Ovary (tissue), 9 donors: ENCODE results near the gene RAB3IL1. TPM values are rescaled to one million over a fixed set of nuclear protein-coding genes. Genes with fewer than 3 reads are reported as not detected.

Experiments used
- DNase-seq, 5 donors: peaks; one replicate each; pipeline ENCODE4 v3.0.0-alpha.2; 2019 to 2020
- H3K27ac ChIP-seq, 2 donors: fragments of 200-600 bp; one replicate each; pipeline versions ENCODE4 v1.5.1 to v1.8.0; 2019 to 2022
- H3K27me3 ChIP-seq: fragments of 200-600 bp; one replicate; pipeline ENCODE4 v1.8.0; 2022
- H3K36me3 ChIP-seq: fragments of 200-600 bp; sonication (generic); one replicate; pipeline ENCODE4 v1.5.1; 2019
- H3K4me1 ChIP-seq: one replicate; pipeline ENCODE4 v1.8.1; 2013; ENCODE audit warnings: mild to moderate bottlenecking, moderate library complexity; ENCODE audit not compliant: insufficient read depth
- H3K4me3 ChIP-seq: fragments of 200-600 bp; sonication (generic); one replicate; pipeline ENCODE4 v1.5.1; 2017
- H3K9me3 ChIP-seq, 2 donors: fragments of 200-600 bp in 1 of 2; sonication (generic) in 1 of 2; one replicate each; pipeline versions ENCODE4 v1.5.1 to v1.8.1; 2013 to 2019; ENCODE audit warnings: mild to moderate bottlenecking in 1 of 2, moderate library complexity in 1 of 2
- CTCF ChIP-seq, 3 donors: fragments of 450-650 bp in 2 of 3; fragments of 200-600 bp in 1 of 3; IDR thresholded peaks; one replicate each; pipeline versions ENCODE4 v1.5.1 to v1.8.0; 2016 to 2022; ENCODE audit warnings: antibody characterized with exemption in 3 of 3, mild to moderate bottlenecking in 1 of 3
- EP300 ChIP-seq: sonication (generic); formaldehyde crosslinking; IDR thresholded peaks from one replicate; pipeline ENCODE4 v1.6.1; 2017; ENCODE audit warnings: antibody characterized with exemption
- POLR2A ChIP-seq: fragments of 450-650 bp; IDR thresholded peaks from one replicate; pipeline ENCODE4 v1.6.1; 2017; ENCODE audit warnings: antibody characterized with exemption, mild to moderate bottlenecking, moderate library complexity
- WGBS, 3 donors: extraction: QIAGEN DNeasy Blood & Tissue Kit in 1 of 3; methylation state at CpG; one replicate each; pipeline versions ENCODE4 v1.1.5 to v1.1.7; 2013 to 2017; 5-methylcytosine and 5-hydroxymethylcytosine counted together
- intact Hi-C, 4 donors: fragments of 100-400 bp; cut with DNase I; formaldehyde crosslinking; loops; one replicate each; pipeline versions ENCODE4 v1.11.0 to v1.15.1; 2022 to 2023
- polyA plus RNA-seq, 2 donors: library from polyadenylated mRNA; stranded (reverse); fragments of 200-250 nt in 1 of 2; fragments of 350-450 nt in 1 of 2; fragmentation: Illumina TruSeq in 1 of 2; extraction: RNeasy Lipid Tissue Mini Kit (QIAGEN cat#74804) in 1 of 2; gene quantifications; one replicate each; pipeline ENCODE4 v1.2.3, GENCODE V29; 2013 to 2014
- total RNA-seq, 7 donors: library from RNA; depleted of rRNA in 2 of 7; stranded (reverse); fragments of >200 nt in 2 of 7; fragmentation: NEBNext Ultra II Directional in 3 of 7; extraction: Animal tissue kit (Norgen Biotek cat#: 25700) in 3 of 7; gene quantifications; one replicate each; pipeline versions ENCODE4 v1.1.0 to v1.2.4, GENCODE V29; 2016 to 2023
- donor health status: DM: no; HTN: no; CAD: no; lungs with moderate emphysema.
- donor health status: DM: no; HTN: no; CAD: no.
- donor health status: Bipolar disorder and iron deficiency.
- donor health status: DM: yes; HTN: yes; CAD: no.
- donor health status: DM: no; HTN: no; CAD: no.
- donor health status: DM: yes; HTN: yes; CAD: no.

Gene RAB3IL1
- total and polyA plus RNA-seq, 9 donors, result 4.5 to 90.0 (median 52.9) TPM

GRCh38 chr11:61925736-61926135 lies 8.4 kb upstream of the RAB3IL1 start:
- Histone ChIP-seq H3K27ac (no peak overlapping the region), H3K9me3 (no peaks in the 10 kb centered on the region), H3K36me3 (no peaks in the 10 kb centered on the region), H3K27me3 (no peaks in the 10 kb centered on the region), H3K4me1 (peaks cover 12% of the 10 kb centered on the region), H3K4me3 (no peak overlapping the region)
- intact Hi-C loops, result no loop called here
- DNase-seq, result no peak
- 90 to 94% (median 91%) methylated on average over 2 of the region's 2 CpGs for WGBS, 3 donors
- TF ChIP-seq EP300, result no peak
- TF ChIP-seq POLR2A, result no peak

- 25 to 30% (median 29%) methylated on average over 6 of the region's 6 CpGs for WGBS, 3 donors
- TF ChIP-seq EP300 (no peak), CTCF (IDR thresholded peaks at IDR 0.05) (no peak), POLR2A (no peak)
- Histone ChIP-seq H3K4me1 (peaks cover 18% of the 10 kb centered on the region), H3K36me3 (no peaks in the 10 kb centered on the region), H3K9me3 (no peaks in the 10 kb centered on the region), H3K27me3 (no peaks in the 10 kb centered on the region), H3K4me3 (no peak overlapping the region), H3K27ac (peak overlapping the region; percentile 76 to 98)
- intact Hi-C loops, result no loop called here
- peak in 2 of 5 donors; percentile 36 to 47 for DNase-seq
Measured at GRCh38 chr11:61924064-61924455, 6.7 kb upstream of the RAB3IL1 start.

DNA sequence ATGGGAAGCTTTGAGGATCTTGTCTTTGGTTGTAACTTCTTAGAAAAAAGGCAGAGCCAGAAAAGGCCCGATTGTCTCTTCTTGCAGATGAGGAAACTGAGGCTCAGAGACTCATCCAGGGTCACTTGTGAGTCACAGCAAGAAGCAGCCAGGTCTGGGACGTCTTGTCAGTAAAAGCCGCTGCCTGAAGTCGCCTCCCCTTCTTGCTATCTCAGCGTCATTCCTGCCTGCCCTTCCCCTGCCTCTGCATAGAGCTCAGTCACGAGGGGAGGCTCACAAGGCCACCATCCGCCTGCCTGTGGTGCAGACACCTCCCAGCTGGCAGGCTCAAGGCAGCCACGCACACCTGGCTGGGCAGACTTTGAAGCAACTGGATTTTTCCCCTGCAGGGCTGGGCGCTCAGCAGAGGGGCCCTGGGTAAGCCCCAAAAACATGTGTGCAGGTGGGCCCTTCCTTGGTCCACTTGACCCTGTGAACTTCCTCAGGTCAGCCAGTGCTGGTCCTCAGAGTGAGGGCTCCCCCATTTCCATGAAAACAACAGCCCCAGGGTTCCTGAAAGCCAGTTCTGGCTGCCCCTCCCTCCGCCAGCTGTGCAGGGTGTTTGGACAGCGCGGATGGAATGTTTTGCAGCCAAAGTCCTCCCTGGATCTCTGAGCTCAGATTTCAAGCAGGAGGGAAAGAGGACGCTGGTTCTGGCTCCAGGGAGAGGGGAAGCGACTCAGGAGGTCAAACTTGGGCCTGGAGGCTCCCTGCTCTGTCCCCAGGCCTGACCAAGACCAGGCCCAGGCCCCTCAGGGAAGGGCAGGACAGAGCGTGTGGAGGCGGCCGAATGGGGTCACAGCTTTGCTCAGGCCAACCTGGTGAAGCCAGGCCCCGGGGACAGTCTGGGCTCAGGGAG lies 6.0 kb upstream of the RAB3IL1 start:
- TF ChIP-seq POLR2A, result peak; percentile 10
- TF ChIP-seq EP300, result no peak
- TF ChIP-seq CTCF (IDR thresholded peaks at IDR 0.05), result no peak
- Histone ChIP-seq H3K4me1 (peaks cover 21% of the 10 kb centered on the region), H3K27me3 (no peaks in the 10 kb centered on the region), H3K9me3 (no peaks in the 10 kb centered on the region), H3K27ac (peak overlapping the region; percentile 76 to 98), H3K4me3 (no peak overlapping the region), H3K36me3 (no peaks in the 10 kb centered on the region)
- intact Hi-C loops, result no loop called here
- 6 to 17% (median 14%) methylated on average over 18 of the region's 18 CpGs for WGBS, 3 donors
- DNase-seq, result peak; percentile 80 to 85 (median 82)

- no peaks in the 10 kb centered on the region for H3K36me3 ChIP-seq
- peaks cover 26% of the 10 kb centered on the region for H3K4me1 ChIP-seq
- intact Hi-C loops, result no loop called here
- TF ChIP-seq POLR2A (no peak), EP300 (peak; percentile 45), CTCF (IDR thresholded peaks at IDR 0.05) (no peak)
- WGBS, 3 donors, result 1 to 8% (median 7%) methylated on average over 6 of the region's 6 CpGs
- peak; percentile 84 to 94 (median 91) for DNase-seq
- H3K4me3 ChIP-seq, result no peak overlapping the region
- no peaks in the 10 kb centered on the region for H3K27me3 ChIP-seq
- H3K9me3 ChIP-seq, result no peaks in the 10 kb centered on the region
- H3K27ac ChIP-seq, result peak overlapping the region; percentile 76 to 98
Measured at GRCh38 chr11:61922539-61922938, 5.2 kb upstream of the RAB3IL1 start.

DNA sequence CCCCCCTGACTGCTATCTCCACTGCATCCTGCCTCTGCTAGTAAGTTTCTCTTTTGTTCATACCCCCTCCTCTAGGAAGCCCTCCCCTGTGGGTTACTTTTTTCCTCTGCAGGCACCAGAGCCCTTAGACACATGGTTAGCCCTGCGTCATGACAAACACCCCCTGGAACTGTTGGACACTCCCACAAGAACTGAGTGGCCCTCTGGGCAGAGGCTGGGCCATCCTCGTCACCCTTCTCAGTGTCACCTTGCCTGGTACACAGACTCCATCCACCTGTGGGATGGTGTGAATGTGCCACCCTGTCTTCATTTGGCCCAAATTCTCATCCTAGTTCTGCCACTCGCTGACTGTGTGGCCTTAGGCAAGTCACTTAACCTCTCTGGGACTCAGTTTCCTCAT lies 4.1 kb upstream of the RAB3IL1 start:
- Histone ChIP-seq H3K9me3 (no peaks in the 10 kb centered on the region), H3K27me3 (no peaks in the 10 kb centered on the region), H3K4me3 (no peak overlapping the region), H3K27ac (peak overlapping the region in 1 of 2 donors; percentile 1), H3K36me3 (no peaks in the 10 kb centered on the region), H3K4me1 (peaks cover 26% of the 10 kb centered on the region)
- no peak for TF ChIP-seq EP300
- TF ChIP-seq CTCF (IDR thresholded peaks at IDR 0.05), result no peak
- no peak for TF ChIP-seq POLR2A
- DNase-seq, result peak in 3 of 5 donors; percentile 14 to 29 (median 17)
- intact Hi-C loops, result no loop called here
- 89 to 93% (median 90%) methylated on average over 3 of the region's 3 CpGs for WGBS, 3 donors
